Duodenal mucosa (tissue), 2 donors: Measurements from ENCODE around the gene DCC.

ENCODE experiments used
- H3K27ac ChIP-seq: one replicate; pipeline ENCODE4 v1.7.0; 2013; ENCODE audit warnings: low read depth, low read length
- H3K27me3 ChIP-seq, 2 donors: one replicate each; pipeline ENCODE4 v1.7.0; 2013; ENCODE audit warnings: low read length in 2 of 2, control low read depth in 1 of 2; ENCODE audit not compliant: insufficient read depth in 2 of 2, control insufficient read depth in 1 of 2
- H3K36me3 ChIP-seq, 2 donors: one replicate each; pipeline ENCODE4 v1.7.0; 2013; ENCODE audit warnings: low read length in 2 of 2, control low read depth in 1 of 2; ENCODE audit not compliant: insufficient read depth in 2 of 2, control insufficient read depth in 1 of 2
- H3K4me1 ChIP-seq, 2 donors: one replicate each; pipeline ENCODE4 v1.7.0; 2013; ENCODE audit warnings: low read length in 2 of 2, control low read depth in 1 of 2; ENCODE audit not compliant: insufficient read depth in 2 of 2, control insufficient read depth in 1 of 2
- H3K4me3 ChIP-seq, 2 donors: one replicate each; pipeline ENCODE4 v1.7.0; 2013; ENCODE audit warnings: low read length in 2 of 2, low read depth in 1 of 2
- H3K9ac ChIP-seq, 2 donors: one replicate each; pipeline ENCODE4 v1.7.0; 2013; ENCODE audit warnings: low read length in 2 of 2, low read depth in 1 of 2
- H3K9me3 ChIP-seq, 2 donors: one replicate each; pipeline ENCODE4 v1.7.0; 2013; ENCODE audit warnings: low read length in 2 of 2, control low read depth in 1 of 2; ENCODE audit not compliant: control insufficient read depth in 1 of 2

DCC gene

GRCh38 chr18:53193870-53194269, 853.9 kb downstream of the DCC start:
- no peaks in the 10 kb centered on the region for H3K4me1 ChIP-seq
- H3K36me3 ChIP-seq, result no peaks in the 10 kb centered on the region
- H3K9ac ChIP-seq, result no peak overlapping the region
- no peaks in the 10 kb centered on the region for H3K27me3 ChIP-seq
- H3K27ac ChIP-seq, result no peak overlapping the region
- H3K4me3 ChIP-seq, result no peak overlapping the region
- H3K9me3 ChIP-seq, result no peaks in the 10 kb centered on the region

GRCh38 chr18:53219853-53220252, 879.9 kb downstream of the DCC start:
- no peaks in the 10 kb centered on the region for H3K4me1 ChIP-seq
- no peaks in the 10 kb centered on the region for H3K36me3 ChIP-seq
- no peak overlapping the region for H3K4me3 ChIP-seq
- H3K9ac ChIP-seq, result no peak overlapping the region
- no peak overlapping the region for H3K27ac ChIP-seq
- H3K9me3 ChIP-seq, result no peaks in the 10 kb centered on the region
- no peaks in the 10 kb centered on the region for H3K27me3 ChIP-seq

GRCh38 chr18:53224128-53224778, 884.3 kb downstream of the DCC start:
- Histone ChIP-seq H3K27ac (no peak overlapping the region), H3K36me3 (no peaks in the 10 kb centered on the region), H3K4me3 (no peak overlapping the region), H3K9ac (no peak overlapping the region), H3K9me3 (peaks cover 0 to 2% of the 10 kb centered on the region in 2 donors), H3K4me1 (no peaks in the 10 kb centered on the region), H3K27me3 (no peaks in the 10 kb centered on the region)

- H3K4me3 ChIP-seq, result no peak overlapping the region
- H3K9ac ChIP-seq, result no peak overlapping the region
- no peak overlapping the region for H3K27ac ChIP-seq
- H3K4me1 ChIP-seq, result no peaks in the 10 kb centered on the region
- H3K9me3 ChIP-seq, result peaks cover 0 to 2% of the 10 kb centered on the region in 2 donors
- H3K27me3 ChIP-seq, result no peaks in the 10 kb centered on the region
- no peaks in the 10 kb centered on the region for H3K36me3 ChIP-seq
These were observed 885.7 kb downstream of the DCC start for GRCh38 chr18:53225567-53226325.

- H3K9me3 ChIP-seq, result no peaks in the 10 kb centered on the region
- H3K36me3 ChIP-seq, result no peaks in the 10 kb centered on the region
- H3K27me3 ChIP-seq, result no peaks in the 10 kb centered on the region
- H3K4me1 ChIP-seq, result no peaks in the 10 kb centered on the region
- H3K9ac ChIP-seq, result no peak overlapping the region
- no peak overlapping the region for H3K27ac ChIP-seq
- H3K4me3 ChIP-seq, result no peak overlapping the region
These were observed 894.6 kb downstream of the DCC start for GRCh38 chr18:53234610-53235009.

GRCh38 chr18:53241161-53241560, 901.2 kb downstream of the DCC start:
- no peaks in the 10 kb centered on the region for H3K36me3 ChIP-seq
- H3K4me3 ChIP-seq, result no peak overlapping the region
- H3K9me3 ChIP-seq, result peaks cover 0 to 2% of the 10 kb centered on the region in 2 donors
- no peaks in the 10 kb centered on the region for H3K27me3 ChIP-seq
- no peaks in the 10 kb centered on the region for H3K4me1 ChIP-seq
- no peak overlapping the region for H3K9ac ChIP-seq
- H3K27ac ChIP-seq, result no peak overlapping the region

- Histone ChIP-seq H3K9ac (no peak overlapping the region), H3K9me3 (peaks cover 0 to 3% of the 10 kb centered on the region in 2 donors), H3K27me3 (no peaks in the 10 kb centered on the region), H3K27ac (no peak overlapping the region), H3K4me1 (no peaks in the 10 kb centered on the region), H3K4me3 (no peak overlapping the region), H3K36me3 (no peaks in the 10 kb centered on the region)
These were observed 913.8 kb downstream of the DCC start for GRCh38 chr18:53253789-53254188.

- H3K4me3 ChIP-seq, result no peak overlapping the region
- H3K9ac ChIP-seq, result no peak overlapping the region
- no peak overlapping the region for H3K27ac ChIP-seq
- H3K9me3 ChIP-seq, result peaks cover 0 to 3% of the 10 kb centered on the region in 2 donors
- H3K4me1 ChIP-seq, result no peaks in the 10 kb centered on the region
- H3K36me3 ChIP-seq, result no peaks in the 10 kb centered on the region
- no peaks in the 10 kb centered on the region for H3K27me3 ChIP-seq
These were observed 914.3 kb downstream of the DCC start for GRCh38 chr18:53254265-53254664.

GRCh38 chr18:53261241-53261640, 921.2 kb downstream of the DCC start:
- Histone ChIP-seq H3K27me3 (no peaks in the 10 kb centered on the region), H3K4me3 (no peak overlapping the region), H3K9ac (no peak overlapping the region), H3K4me1 (no peaks in the 10 kb centered on the region), H3K27ac (no peak overlapping the region), H3K36me3 (no peaks in the 10 kb centered on the region), H3K9me3 (peaks cover 0 to 10% of the 10 kb centered on the region in 2 donors)

GRCh38 chr18:53266850-53267249, 926.9 kb downstream of the DCC start:
- H3K9me3 ChIP-seq, result peaks cover 0 to 14% of the 10 kb centered on the region in 2 donors
- no peaks in the 10 kb centered on the region for H3K27me3 ChIP-seq
- H3K9ac ChIP-seq, result no peak overlapping the region
- no peak overlapping the region for H3K4me3 ChIP-seq
- no peak overlapping the region for H3K27ac ChIP-seq
- no peaks in the 10 kb centered on the region for H3K4me1 ChIP-seq
- H3K36me3 ChIP-seq, result no peaks in the 10 kb centered on the region
